NCI-H774 (cell line): ENCODE measurements around the gene SBNO2.

Experiments
- DNase-seq: peaks from one replicate; lab custom pipeline; 2025; lab: John Stamatoyannopoulos, UW

Gene SBNO2

GRCh38 chr19:1088416-1089010, 85.6 kb downstream of the SBNO2 start:
- no peak for DNase-seq

GRCh38 chr19:1087813-1088415, 86.2 kb downstream of the SBNO2 start:
- no peak for DNase-seq

DNA sequence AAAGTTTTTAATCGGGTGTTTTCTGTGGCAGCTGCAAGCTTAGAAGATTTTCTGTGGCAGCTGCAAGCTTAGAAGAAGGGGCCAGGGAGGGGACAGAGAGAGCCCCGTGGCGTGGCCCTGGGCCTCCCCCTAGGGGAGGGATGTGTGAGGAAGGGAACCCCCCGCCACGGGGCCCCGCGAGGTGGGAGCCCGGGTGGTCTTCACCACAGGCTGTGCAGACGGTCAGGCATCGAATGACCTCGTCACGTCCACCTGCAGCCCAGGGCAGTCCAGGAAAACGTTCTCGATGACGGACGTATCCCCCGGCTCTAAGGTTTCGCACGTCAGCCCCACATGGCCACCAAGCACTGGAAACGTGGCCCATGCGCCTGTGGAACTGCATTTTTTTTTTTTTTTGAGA, 87.5 kb downstream of the SBNO2 start:
- DNase-seq, result no peak

- DNase-seq, result no peak
Observed at GRCh38 chr19:1085676-1086442, 88.2 kb downstream of the SBNO2 start.

GRCh38 chr19:1085053-1085658, 88.9 kb downstream of the SBNO2 start:
- DNase-seq, result no peak

DNA sequence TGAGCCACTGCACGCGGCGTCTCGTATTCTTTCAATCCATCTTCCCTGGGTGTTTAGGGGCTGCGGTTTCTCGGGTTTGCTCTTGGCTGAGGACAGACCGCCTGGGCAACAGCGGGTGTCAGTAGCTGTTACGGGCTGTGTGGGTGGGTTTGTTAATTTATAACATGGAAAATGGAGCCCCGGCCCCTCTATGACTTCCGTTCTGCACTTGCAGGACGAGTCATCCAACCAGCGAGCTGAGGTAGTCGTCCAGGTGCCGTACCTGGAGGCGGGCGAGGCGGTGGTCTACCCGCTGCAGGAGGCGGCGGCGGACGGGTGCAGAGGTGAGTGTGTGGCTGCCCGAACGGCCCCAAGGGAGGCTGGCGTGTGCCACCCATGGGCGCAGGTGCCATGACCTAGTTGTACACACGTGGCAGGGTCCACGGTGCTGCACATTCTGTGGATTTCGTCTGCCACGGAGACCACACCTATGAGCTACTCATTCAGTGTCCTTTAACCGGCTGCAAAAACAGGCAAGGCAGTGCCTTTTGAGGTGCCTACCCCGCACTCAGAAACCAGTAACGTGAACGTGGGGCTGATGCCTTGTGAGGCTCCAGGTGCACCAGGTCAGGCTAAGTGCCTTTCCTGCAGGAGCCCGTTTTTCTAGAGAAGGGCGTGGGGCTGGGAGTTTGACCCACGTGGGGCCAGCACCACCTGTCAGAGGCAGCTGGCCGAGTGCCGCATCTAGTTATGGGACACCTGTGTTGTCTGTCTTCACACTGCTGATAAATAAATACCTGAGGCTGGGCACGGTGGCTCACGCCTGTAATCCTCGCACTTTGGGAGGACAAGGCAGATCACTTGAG, 89.8 kb downstream of the SBNO2 start:
- no peak for DNase-seq

DNA sequence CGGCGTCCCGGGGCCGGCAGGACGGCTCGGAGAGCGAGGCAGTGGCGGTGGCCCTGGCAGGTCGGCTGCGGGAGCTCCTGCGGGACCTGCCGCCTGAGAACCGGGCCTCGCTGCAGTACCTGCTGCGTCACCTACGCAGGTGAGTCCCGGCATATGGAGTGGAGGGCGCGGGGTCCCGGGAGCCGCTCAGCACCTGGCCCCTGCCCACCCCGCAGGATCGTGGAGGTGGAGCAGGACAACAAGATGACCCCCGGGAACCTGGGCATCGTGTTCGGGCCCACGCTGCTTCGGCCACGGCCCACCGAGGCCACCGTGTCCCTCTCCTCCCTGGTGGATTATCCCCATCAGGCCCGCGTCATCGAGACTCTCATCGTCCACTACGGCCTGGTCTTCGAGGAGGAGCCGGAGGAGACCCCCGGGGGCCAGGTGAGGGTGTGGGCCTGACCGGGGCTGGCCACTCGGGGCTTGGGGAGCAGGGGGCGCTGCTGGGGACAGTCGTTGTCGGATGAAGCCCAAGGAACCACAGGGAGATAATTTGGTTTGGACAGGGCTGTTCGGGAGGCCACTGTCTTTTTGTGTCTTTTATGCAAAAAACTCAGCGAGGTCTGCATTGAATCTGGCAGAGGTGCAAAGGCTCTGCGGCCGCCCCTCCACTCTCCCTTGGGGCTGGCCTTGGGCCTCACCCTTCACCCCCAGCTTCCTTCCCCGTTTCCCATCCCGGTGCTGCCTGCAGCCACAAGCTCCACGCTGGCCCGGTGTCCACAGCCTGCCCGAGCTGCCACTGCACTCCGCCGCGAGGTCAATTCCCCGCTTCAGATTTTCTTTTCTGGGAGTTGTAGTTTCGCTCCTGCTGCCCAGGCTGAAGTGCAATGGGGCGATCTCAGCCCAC, 90.9 kb downstream of the SBNO2 start:
- DNase-seq, result no peak

GRCh38 chr19:1082165-1082927, 91.7 kb downstream of the SBNO2 start:
- DNase-seq, result peak; percentile 98

DNA sequence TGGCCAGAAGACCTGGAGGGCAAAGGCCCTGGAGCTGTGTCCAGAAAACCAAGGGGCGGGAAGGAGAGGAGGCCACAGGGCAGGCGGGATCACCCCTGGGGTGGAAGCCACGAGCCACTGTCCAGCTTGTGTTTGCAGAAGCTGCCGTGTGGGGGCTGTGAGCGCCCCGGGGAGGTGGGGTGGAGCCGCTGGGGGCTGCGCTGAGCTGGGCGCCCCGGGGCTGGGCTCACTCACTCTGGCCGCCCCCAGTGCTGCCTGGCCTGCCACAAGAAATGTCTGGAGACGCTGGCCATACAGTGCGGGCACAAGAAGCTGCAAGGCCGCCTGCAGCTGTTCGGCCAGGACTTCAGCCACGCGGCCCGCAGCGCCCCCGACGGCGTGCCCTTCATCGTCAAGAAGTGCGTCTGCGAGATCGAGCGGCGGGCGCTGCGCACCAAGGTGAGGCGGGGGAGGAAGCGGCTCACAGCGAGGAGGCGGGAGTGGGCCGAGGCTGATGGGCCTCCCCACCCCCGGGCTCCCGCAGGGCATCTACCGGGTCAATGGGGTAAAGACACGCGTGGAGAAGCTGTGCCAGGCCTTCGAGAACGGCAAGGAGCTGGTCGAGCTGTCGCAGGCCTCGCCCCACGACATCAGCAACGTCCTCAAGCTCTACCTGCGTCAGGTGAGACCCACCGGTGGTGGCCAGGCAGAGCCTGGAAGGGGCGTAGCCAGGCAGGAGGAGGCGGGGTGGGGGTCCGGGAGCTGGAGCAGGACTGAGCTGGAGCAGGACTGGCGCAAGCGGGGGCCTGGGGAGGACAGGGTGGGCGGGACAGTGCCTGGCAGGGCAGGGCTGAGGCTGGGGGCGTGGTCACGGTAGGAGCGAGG, 92.5 kb downstream of the SBNO2 start:
- peak; percentile 59 for DNase-seq

- DNase-seq, result no peak
Observed at GRCh38 chr19:1080360-1081161, 93.5 kb downstream of the SBNO2 start.

- DNase-seq, result no peak
Observed at GRCh38 chr19:1079566-1080111, 94.4 kb downstream of the SBNO2 start.

GRCh38 chr19:1076951-1077350, 97.1 kb downstream of the SBNO2 start:
- DNase-seq, result no peak

GRCh38 chr19:1076046-1076386, 98.1 kb downstream of the SBNO2 start:
- no peak for DNase-seq

- DNase-seq, result peak; percentile 78
Observed at GRCh38 chr19:1074544-1075283, 99.4 kb downstream of the SBNO2 start.

DNA sequence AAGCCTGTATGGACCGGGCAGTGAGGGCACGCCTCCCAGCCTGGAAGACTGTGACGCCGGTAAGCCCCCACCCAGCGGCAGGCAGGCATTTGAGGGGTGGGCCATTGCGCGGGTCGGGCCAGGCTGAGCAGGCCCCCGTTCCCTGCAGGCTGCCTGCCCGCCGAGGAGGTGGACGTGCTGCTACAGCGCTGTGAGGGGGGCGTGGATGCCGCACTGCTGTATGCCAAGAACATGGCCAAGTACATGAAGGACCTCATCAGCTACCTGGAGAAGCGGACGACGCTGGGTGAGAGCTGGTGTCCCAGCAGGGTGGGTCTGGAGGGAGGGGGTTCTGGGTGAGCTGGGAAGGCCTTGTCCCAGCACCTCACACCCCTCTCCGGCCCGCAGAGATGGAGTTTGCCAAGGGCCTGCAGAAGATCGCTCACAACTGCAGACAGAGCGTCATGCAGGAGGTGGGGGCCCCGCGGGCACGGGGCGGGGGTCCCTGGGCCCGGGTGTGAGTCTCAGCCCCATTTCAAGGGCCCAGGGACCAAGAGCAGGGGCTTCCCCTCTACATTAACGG, 100.0 kb downstream of the SBNO2 start:
- DNase-seq, result no peak

DNA sequence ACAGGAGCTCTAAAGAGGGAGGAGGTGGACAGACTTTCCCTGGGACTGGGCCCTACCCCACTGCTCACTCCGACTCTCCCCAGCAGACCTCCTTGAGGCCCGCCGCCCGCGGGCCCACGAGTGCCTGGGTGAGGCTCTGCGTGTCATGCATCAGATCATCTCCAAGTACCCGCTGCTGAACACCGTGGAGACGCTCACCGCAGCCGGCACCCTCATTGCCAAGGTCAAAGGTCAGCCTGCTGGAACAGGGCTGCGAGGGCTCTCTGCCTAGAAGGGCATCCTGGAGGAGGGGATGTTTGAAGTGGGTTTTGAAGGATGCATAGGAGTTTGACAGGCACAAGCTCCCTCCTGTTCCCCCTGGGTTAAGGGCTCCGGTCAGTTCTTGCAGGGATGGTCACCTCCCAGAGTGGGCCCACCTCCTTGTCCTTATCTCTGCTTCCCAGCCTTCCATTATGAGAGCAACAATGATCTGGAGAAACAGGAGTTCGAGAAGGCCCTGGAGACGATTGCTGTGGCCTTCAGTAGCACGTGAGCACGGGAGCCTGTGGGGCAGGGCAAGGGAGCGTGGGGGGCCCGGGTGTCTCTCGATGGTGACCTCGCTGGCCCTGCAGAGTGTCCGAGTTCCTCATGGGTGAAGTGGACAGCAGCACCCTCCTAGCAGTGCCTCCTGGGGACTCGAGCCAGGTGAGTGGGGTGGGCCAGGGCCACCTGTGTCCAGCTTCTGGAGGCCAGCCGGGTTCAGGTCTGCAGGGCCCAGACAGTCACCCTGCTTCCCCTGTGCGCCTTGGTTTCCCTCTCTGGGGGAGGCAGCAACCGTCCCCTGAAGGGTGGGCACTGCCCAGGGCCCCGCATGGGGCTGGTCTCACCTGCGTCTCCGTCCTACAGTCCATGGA, 100.8 kb downstream of the SBNO2 start:
- DNase-seq, result no peak
